Measurements from ENCODE around the gene CHCHD3.
"Not testable (repeated sequence)": the region's sequence is repeated elsewhere in the genome, so short reads cannot be mapped to it uniquely, and the experiment has no call there.

CHCHD3 gene

GRCh38 chr7:133040674-133041073, 41.2 kb downstream of the CHCHD3 start:
- DNase-seq (ENCODE audit: low read depth): no peak

DNA sequence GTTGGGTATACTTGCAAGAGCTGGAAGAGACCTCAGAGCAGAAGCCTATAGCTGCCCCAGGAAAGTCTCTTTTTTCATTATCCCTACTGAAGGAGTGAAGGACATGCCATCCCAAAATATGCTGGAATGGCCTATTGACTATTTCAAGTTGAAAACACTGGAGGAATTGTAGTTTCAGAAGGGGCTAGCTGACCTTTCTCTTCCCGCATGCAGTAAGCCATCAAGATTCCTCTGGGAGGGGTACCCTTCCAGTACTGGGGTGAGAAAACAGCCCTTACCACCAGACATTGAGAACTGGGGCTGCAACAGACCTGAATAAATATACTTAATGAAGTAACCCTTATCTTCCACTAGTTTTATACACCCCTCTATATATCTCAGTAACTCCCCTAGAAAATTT, 41.7 kb downstream of the CHCHD3 start:
- DNase-seq (ENCODE audit: low read depth): no peak

DNA sequence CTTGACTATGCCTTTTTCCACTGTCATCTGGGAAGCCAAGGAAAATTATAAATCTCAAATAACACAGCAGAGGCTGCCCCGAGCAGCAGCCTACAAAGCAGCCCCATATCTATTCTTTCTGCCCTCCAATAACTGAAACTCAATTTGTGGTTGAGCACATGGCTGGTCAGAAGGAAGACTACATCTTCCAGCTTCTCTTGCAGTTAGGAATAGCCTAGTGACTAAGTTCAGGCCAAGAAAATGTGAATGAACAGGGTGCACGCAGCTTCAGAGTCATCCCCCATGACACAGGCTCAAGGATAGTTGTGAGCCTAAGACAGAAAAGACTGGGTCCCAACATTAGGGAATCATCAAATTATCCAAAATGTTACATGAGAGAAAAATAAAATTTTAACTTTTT, 42.3 kb downstream of the CHCHD3 start:
- DNase-seq (ENCODE audit: low read depth): no peak

GRCh38 chr7:133036289-133036688, 45.6 kb downstream of the CHCHD3 start:
- DNase-seq (ENCODE audit: low read depth): no peak

- not testable (repeated sequence) for DNase-seq (ENCODE audit: low read depth)
Observed at GRCh38 chr7:133035240-133035639, 46.6 kb downstream of the CHCHD3 start.

DNA sequence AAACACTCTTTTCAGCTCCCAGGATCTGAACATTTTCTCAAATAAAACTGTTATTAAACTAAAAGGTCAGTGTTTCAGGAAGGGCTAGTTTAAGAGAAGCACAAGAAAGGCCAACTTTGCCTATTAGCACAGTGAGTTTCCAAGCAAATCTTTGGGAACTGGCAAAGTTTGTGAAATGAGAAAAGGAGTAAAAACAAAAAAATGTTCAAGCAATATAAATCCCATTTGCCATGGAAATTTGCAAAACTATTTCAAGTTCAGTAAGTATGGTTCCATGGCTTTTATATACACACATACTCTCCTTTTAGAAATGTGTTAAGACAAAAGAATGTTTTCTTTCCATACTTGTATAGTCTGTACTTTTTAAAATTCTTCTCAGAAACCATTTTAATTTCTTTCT, 51.5 kb downstream of the CHCHD3 start:
- DNase-seq (ENCODE audit: low read depth): no peak

DNA sequence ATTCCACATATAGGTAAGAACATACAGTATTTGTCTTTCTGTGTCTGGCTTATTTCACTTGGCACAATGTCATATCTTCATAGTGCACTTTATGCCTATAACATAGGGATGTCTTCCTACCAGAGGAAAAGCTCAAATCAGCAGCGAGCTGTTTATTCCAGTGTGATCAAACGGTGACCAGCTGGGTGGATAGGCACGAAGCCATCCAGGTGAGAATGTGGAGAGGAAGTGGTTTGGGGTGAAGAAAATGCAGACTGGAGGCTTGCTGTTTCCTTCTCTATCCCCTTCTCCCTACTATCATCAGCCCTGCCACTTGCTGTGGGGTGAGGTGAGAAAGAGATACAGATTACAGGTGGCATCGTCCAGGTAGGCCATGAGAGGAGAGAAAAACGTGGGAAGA, 52.4 kb downstream of the CHCHD3 start:
- no peak for DNase-seq (ENCODE audit: low read depth)

GRCh38 chr7:133027397-133027796, 54.5 kb downstream of the CHCHD3 start:
- DNase-seq (ENCODE audit: low read depth): no peak

- DNase-seq (ENCODE audit: low read depth): no peak
Observed at GRCh38 chr7:133026210-133026859, 55.6 kb downstream of the CHCHD3 start.

- no peak for DNase-seq (ENCODE audit: low read depth)
Observed at GRCh38 chr7:133025056-133025455, 56.8 kb downstream of the CHCHD3 start.

- DNase-seq (ENCODE audit: low read depth): no peak
Observed at GRCh38 chr7:133024596-133024995, 57.3 kb downstream of the CHCHD3 start.

DNA sequence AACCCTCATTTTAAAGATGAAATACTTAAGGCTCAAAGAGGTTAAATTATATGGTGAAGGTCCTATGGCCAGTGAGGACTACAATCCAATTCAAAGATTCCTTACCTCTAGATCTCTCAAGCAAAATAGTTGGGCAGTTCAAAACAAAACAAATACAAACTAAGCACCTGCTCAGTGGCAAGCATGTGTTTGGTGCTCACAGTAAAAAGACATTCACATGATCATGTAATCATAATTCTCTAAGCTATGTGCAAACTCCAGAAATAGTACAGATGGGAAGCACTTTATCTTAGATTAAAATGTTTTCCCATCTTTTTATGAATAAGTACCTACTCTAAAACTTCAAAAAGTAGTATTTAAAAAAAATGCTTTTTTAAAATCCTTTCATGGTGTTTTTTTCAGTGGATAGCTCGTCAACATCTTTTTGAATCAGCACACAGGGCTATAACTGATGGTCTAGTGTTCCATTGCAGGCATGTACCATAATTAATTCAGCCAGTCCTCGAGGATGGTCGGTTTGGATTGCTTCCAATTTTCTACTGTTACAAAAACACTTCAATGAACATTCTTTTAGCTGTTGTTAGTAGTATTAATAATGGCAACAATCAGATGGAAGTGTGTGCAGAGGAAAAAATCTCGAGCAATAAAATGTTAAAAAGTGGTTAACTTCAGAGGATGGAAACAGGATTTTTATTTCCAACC, 58.4 kb downstream of the CHCHD3 start:
- no peak for DNase-seq (ENCODE audit: low read depth)

GRCh38 chr7:133022661-133023060, 59.2 kb downstream of the CHCHD3 start:
- no peak for DNase-seq (ENCODE audit: low read depth)

- no peak for DNase-seq (ENCODE audit: low read depth)
Observed at GRCh38 chr7:133021196-133021595, 60.7 kb downstream of the CHCHD3 start.

GRCh38 chr7:133020496-133020895, 61.4 kb downstream of the CHCHD3 start:
- DNase-seq (ENCODE audit: low read depth): no peak

- no peak for DNase-seq (ENCODE audit: low read depth)
Observed at GRCh38 chr7:133019590-133019989, 62.3 kb downstream of the CHCHD3 start.

DNA sequence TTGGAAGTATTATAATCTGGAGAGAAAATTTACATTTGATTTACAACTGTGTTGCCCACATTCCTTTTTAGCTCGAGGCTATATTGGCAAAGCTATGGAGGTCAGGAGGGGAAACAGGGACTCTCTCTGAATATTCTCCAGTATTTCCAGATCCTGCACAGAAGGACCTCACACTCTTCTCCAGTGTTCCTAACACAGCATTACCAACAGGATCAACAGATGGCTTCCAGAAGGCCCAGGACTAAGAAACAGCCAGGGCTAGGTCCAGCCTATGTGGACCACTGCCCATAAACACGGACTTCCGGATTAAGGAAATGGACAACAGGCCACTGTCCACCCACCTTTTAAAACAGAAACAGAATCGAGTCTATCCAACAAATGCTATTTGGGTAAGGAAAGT, 65.3 kb downstream of the CHCHD3 start:
- no peak for DNase-seq (ENCODE audit: low read depth)

DNA sequence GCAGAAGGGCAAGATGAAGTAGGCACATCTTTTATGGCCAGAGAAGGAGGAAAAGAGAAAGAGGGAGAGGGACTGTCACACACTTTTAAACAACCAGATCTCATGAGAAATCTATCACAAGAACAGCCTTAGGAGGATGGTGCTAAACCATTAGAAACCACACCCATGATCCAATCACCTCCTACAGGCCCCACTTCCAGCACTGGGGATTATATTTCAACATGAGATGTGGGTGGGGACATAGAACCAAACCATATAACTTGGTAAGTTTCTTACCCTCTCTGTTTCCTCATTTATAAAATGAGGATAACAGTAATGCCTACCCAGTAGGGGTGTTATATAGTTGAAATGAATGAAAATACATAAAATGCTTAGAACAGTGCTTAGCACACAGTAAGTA, 66.0 kb downstream of the CHCHD3 start:
- DNase-seq (ENCODE audit: low read depth): no peak

GRCh38 chr7:133011746-133012145, 70.1 kb downstream of the CHCHD3 start:
- DNase-seq (ENCODE audit: low read depth): no peak

GRCh38 chr7:133009426-133010252, 72.3 kb downstream of the CHCHD3 start:
- no peak for DNase-seq (ENCODE audit: low read depth)

DNA sequence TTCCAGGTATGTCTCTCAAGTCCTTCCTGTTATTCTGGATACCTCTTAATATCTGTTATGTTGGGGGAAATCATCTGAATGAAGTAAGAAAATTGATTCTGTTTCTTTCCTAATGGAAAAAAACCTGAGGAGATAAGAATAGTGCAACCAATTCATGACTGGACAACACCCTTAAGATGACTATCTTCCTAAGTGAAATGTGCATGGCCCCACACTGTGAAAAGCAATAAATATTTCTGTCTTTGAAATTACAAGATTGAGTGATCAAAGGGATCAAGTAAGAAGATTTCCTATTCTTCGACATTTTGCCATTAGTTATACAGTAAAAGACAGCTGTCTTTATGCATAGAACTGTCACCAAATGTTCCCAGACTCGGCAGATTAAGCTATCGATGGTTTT, 73.9 kb downstream of the CHCHD3 start:
- DNase-seq (ENCODE audit: low read depth): no peak

DNA sequence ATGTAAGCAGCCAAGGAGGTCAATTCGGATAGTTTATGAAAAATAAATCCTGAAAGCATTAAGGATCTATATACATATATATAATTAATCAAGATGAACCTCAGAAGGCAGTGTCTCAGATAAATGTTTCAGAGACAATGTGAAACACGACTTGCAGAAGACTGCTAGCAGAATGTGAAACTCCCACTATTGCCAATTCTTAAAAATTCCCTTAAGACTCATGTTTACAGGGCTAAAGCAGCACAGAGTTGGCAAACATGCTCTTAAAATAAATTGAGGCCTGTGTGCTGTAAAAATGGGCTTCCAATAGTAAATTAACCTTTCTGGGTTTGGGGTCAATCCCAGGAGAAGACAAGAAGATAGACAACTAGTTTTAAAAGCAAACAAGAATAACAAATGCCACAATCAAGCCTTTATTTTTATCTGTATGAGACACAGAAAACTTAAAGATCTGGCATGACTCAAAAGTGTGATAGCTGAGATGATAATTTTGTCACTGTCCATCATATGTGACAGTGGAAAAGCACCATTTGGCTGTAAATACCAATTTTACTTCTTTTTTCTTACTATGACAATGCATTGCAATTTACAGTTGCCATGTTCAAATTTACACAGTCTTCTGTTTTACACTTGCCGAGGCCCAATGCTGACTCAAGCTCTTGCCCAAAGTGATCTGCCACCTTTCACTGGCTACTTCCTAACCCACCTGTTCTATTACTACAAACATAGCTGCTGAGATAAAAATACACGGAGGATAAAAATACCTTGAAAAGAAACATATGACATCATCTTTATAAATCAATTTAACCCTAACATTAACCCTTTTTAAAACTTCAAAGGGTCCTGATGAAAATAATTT, 78.6 kb downstream of the CHCHD3 start:
- DNase-seq (ENCODE audit: low read depth): no peak

Data from activated T-helper 9 cell treated with anti-CD3 and anti-CD28 coated beads, Interleukin-2, amount 50 U/mL, for 16 hours (primary cell).